Activated naive CD8-positive, alpha-beta T cell treated with anti-CD3 and anti-CD28 coated beads, Interleukin-2, amount 50 U/mL, for 16 hours (primary cell): ENCODE data around the gene LRRC3C.

Source experiments
- DNase-seq: peaks from one replicate; pipeline ENCODE4 v3.0.0-alpha.2; 2020; ENCODE audit warnings: low read depth, low spot score

The LRRC3C gene

GRCh38 chr17:39923836-39924690 lies 3.5 kb upstream of the LRRC3C start:
- DNase-seq: no peak

DNA sequence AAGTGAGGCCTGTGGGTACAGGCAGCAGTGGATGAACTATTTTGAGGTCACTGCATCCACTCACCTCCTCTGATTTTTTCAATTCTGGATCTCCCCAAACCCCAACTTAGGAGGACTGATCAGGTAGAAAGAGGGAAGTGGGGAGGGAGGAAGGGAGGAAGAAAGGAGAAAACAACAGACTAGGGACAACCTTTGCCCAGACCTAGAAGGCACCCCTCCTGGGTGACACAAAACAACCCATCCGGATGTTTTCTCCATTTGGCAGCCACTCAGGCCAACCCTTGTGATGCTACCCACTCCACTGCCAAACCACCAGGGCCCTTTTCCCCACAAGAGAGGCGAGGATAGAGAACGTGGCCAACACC lies 2.9 kb upstream of the LRRC3C start:
- no peak for DNase-seq

- no peak for DNase-seq
Observed at GRCh38 chr17:39925282-39926134, 2.0 kb upstream of the LRRC3C start.

- DNase-seq: no peak
Observed at GRCh38 chr17:39926135-39926587, 1.4 kb upstream of the LRRC3C start.

GRCh38 chr17:39926588-39927100 lies 888 bp upstream of the LRRC3C start:
- no peak for DNase-seq

DNA sequence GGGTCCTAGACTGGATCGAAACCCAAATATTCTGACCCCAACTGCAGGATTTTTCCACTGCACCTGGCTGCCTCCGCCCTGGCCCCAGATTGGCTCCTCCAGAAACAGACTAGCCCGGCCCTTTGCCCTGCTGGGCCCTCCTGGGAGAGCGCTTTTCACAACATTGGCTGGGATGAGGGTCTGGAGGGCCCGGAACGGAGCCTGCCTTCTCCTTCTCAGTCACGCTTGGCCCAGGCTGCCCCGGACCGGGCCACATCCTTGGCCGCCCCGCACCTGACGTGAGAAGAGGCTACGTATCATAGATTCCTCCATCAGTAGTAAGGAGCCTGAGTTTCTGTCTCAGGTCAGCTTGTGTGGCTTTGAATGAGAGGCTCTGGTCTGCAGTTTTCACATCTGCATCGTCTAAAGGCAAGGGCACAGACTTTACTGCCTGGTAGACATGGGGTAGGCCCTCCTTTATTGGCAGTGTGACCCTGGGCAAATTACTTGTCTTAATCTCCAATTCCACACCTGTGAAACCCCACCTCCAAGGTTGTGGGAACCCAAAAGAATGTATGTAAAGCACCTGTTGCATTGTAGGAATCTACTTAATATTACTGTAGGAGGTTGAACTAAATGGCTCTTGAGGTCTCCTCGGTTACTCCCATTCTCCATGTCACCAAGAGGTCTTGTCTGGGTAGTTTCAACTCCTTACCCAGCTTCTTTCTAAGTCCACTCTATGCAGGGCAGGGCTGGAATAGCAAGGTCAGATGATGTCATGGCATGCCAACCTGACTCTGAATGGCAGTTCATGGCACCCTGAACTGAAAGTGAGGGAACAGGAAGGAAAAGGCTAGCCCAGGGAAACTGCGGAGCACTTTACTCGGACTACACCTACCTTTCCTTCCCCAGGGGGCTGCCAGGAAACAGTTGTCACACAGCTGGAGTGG lies 661 bp downstream of the LRRC3C start:
- no peak for DNase-seq

DNA sequence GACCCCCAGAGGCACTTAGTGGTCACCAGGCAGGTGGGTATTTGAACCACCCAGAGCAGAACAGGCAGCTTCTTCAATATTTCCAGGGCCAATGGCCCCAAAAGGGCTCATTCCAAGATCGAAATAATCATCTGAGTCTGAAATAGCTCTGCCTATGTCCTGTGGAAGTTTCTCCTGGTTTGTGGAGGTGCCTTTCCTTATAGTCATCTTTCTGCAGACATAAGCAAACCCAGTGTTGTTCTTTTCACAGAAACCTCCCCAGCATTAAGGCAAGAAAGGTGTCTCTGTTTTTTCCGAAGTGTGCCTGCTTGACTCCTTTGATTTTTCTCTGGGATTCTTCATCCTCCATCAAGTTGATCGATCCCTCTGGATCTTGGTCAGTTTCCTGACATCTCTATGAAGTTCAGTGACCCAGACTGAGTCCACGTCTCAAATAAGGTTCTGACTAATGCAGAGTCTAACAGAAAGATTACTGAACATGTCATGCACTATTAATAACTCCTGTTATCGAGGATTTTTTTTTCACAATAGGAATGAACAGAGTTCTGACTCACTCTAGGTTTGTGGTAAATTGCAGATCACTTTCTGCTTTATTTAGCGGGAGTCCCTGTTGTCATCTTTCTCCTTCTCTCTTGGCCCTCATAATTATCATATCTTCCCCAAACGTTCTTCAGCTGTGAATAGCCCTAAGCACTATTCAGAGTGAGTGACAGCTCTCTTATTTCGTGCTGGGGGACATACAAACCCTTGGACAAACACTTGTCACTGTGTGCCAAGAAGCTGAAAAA lies 1.5 kb downstream of the LRRC3C start:
- no peak for DNase-seq

- no peak for DNase-seq
Observed at GRCh38 chr17:39929646-39930407, 2.3 kb downstream of the LRRC3C start.

- no peak for DNase-seq
Observed at GRCh38 chr17:39933912-39934311, 6.4 kb downstream of the LRRC3C start.

- no peak for DNase-seq
Observed at GRCh38 chr17:39934324-39934723, 6.8 kb downstream of the LRRC3C start.

- no peak for DNase-seq
Observed at GRCh38 chr17:39935909-39936308, 8.4 kb downstream of the LRRC3C start.

DNA sequence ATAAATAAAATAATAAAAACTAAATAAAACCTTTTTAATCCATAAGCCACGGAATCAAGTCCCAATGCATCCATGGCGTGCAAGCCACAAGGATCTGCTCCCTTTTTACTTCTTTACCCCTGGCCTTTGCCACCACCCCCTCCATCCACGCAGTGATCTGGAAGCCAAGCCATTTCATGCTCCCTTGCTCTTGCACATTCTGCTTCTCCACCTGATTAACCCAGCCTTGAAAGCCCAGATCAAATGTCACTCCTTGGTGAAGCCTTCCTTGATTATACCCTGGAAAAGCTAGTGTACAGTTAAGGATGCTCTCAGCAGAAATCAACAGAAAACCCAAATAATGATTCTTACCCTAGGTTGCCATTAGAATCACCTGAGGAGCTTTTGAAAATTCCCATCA lies 9.9 kb downstream of the LRRC3C start:
- DNase-seq: no peak

- DNase-seq: no peak
Observed at GRCh38 chr17:39938140-39938869, 10.8 kb downstream of the LRRC3C start.

DNA sequence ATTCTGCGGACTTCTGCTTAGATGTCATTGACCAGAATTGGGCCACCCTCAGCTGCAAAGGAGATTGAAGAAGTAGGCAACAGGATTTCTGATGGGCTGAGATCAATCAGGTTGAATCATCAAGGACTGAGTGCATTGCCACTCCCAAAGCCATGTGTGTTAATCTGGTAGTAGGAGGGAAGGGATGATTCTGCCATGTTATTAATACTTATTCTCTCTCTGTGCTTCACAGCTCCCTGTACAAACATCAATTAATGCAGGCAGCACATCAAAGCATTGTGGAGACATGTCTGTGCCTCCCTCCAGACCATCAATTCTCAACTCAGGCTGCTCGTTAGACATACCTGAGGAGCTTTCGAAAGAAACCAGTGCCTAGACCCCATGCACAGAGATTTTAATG lies 11.6 kb downstream of the LRRC3C start:
- no peak for DNase-seq

- DNase-seq: no peak
Observed at GRCh38 chr17:39939588-39940419, 12.3 kb downstream of the LRRC3C start.

DNA sequence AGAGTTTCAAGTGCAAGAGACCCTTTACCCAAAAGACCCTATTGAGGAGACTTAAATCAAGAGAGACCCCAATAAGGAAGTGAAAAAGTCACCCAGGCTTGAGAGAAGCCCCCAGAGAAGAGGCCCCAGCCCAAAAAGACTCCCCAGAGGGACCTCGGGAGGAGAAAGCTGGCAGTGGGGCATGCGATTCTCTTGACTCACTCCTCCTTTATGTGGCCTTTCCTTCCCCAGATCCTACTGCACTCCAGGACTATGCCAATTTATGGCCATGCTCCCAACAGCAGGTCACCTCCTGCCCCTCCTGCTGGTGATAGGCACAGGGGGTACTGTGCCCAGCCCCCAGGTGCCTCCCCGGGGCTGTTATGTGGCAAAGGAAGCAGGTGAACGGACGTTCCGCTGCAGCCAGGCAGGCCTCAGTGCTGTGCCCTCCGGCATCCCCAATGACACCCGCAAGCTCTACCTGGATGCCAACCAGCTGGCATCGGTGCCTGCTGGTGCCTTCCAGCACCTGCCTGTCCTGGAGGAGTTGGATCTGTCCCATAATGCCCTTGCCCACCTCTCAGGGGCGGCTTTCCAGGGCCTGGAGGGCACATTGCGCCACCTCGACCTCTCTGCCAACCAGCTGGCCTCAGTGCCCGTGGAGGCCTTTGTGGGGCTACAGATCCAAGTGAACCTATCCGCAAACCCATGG lies 16.3 kb downstream of the LRRC3C start:
- no peak for DNase-seq

DNA sequence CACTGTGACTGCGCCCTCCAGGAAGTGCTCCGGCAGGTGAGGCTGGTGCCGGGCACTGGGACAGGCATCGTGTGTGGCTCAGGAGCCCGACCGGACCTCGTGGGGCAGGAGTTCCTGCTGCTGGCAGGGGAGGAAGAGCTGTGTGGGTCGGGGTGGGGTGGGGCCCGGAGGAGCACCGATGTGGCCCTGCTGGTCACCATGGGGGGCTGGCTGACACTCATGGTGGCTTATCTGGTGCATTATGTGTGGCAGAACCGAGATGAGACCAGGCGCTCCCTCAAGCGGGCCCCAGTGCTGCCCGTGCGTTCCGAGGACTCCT lies 16.8 kb downstream of the LRRC3C start:
- no peak for DNase-seq
